SK-N-SH treated with all-trans-retinoic acid at 6 μM for 48 hours (cell line): ENCODE data around the gene ACSL1.
A peak's percentile ranks its signal among the peaks of the same experiment; 100 is the strongest.

Source experiments
- ATAC-seq: fragments of 200-7000 bp; cut with Tn5 transposase; 3 replicates; pipeline ENCODE4 v1.9.1; 2020; ENCODE audit warnings: mild to moderate bottlenecking, moderate library complexity
- ARNTL ChIP-seq: fragments of 450-650 bp; formaldehyde crosslinking; IDR thresholded peaks from 2 replicates; pipeline ENCODE4 v1.5.0; 2020; ENCODE audit warnings: low read depth, mild to moderate bottlenecking, moderate library complexity, borderline replicate concordance
- BACH2 ChIP-seq: fragments of 250-450 bp; sonication (Bioruptor Pico); IDR thresholded peaks from 2 replicates; pipeline ENCODE4 v1.9.0; 2021; ENCODE audit warnings: mild to moderate bottlenecking, borderline replicate concordance
- CREB5 ChIP-seq: fragments of 250-450 bp; sonication (Bioruptor Pico); IDR thresholded peaks from 2 replicates; pipeline ENCODE4 v1.5.1; 2020; ENCODE audit warnings: low read depth, mild to moderate bottlenecking, moderate library complexity
- CSDC2 ChIP-seq: fragments of 250-450 bp; sonication (Bioruptor Pico); IDR thresholded peaks from 2 replicates; pipeline ENCODE4 v1.5.0; 2020; ENCODE audit warnings: mild to moderate bottlenecking, moderate library complexity
- ESRRG ChIP-seq: fragments of 250-450 bp; sonication (Bioruptor Pico); IDR thresholded peaks from 2 replicates; pipeline ENCODE4 v1.6.1; 2021; ENCODE audit warnings: mild to moderate bottlenecking
- GLIS3 ChIP-seq: fragments of 250-450 bp; sonication (Bioruptor Pico); IDR thresholded peaks from 2 replicates; pipeline ENCODE4 v1.5.0; 2020; ENCODE audit warnings: mild to moderate bottlenecking, moderate library complexity
- PPARA ChIP-seq: fragments of 250-450 bp; sonication (Bioruptor Pico); IDR thresholded peaks from 2 replicates; pipeline ENCODE4 v1.5.0; 2020; ENCODE audit warnings: mild to moderate bottlenecking, borderline replicate concordance
- SNAI2 ChIP-seq: fragments of 250-450 bp; sonication (Bioruptor Pico); IDR thresholded peaks from 2 replicates; pipeline ENCODE4 v1.5.0; 2020; ENCODE audit warnings: mild to moderate bottlenecking, moderate library complexity
- TCF4 ChIP-seq: fragments of 250-450 bp; sonication (Bioruptor Pico); IDR thresholded peaks from 2 replicates; pipeline ENCODE4 v1.8.0; 2021; ENCODE audit warnings: mild to moderate bottlenecking, moderate library complexity, borderline replicate concordance
- TOX ChIP-seq: fragments of 250-450 bp; sonication (Bioruptor Pico); IDR thresholded peaks from 2 replicates; pipeline ENCODE4 v1.8.0; 2021; ENCODE audit warnings: mild to moderate bottlenecking, moderate library complexity, borderline replicate concordance
- ZC3H10 ChIP-seq: fragments of 250-450 bp; sonication (Bioruptor Pico); IDR thresholded peaks from 2 replicates; pipeline ENCODE4 v1.5.1; 2021; ENCODE audit warnings: mild to moderate bottlenecking, moderate library complexity
- ZFP3 ChIP-seq: fragments of 250-450 bp; sonication (Bioruptor Pico); IDR thresholded peaks from 2 replicates; pipeline ENCODE4 v1.5.0; 2020; ENCODE audit warnings: mild to moderate bottlenecking, moderate library complexity
- ZNF565 ChIP-seq: fragments of 450-650 bp; formaldehyde crosslinking; conservative IDR thresholded peaks from 2 replicates; pipeline ENCODE4 v1.5.0; 2020; ENCODE audit warnings: low read depth, mild to moderate bottlenecking, moderate library complexity
- ZNF70 ChIP-seq: fragments of 450-650 bp; formaldehyde crosslinking; IDR thresholded peaks from 2 replicates; pipeline ENCODE4 v1.5.0; 2020; ENCODE audit warnings: mild to moderate bottlenecking, moderate library complexity
- ZNF8 ChIP-seq: fragments of 450-650 bp; formaldehyde crosslinking; IDR thresholded peaks from 2 replicates; pipeline ENCODE4 v1.5.0; 2020; ENCODE audit warnings: mild to moderate bottlenecking, moderate library complexity
- TF ChIP-seq, protein P1 (sequence below): fragments of 250-450 bp; sonication (Bioruptor Pico); IDR thresholded peaks from 2 replicates; pipeline ENCODE4 v1.8.0; 2021; ENCODE audit warnings: low read depth, mild to moderate bottlenecking, moderate library complexity, borderline replicate concordance
- TF ChIP-seq, protein P2 (sequence below): fragments of 250-450 bp; sonication (Bioruptor Pico); IDR thresholded peaks from 2 replicates; pipeline ENCODE4 v1.5.1; 2021; ENCODE audit warnings: mild to moderate bottlenecking, moderate library complexity
- TF ChIP-seq, protein P3 (sequence below): fragments of 250-450 bp; sonication (Bioruptor Pico); IDR thresholded peaks from 2 replicates; pipeline ENCODE4 v1.5.0; 2020; ENCODE audit warnings: mild to moderate bottlenecking, moderate library complexity

ACSL1 gene

GRCh38 chr4:184748251-184748652, 77.5 kb downstream of the ACSL1 start:
- ATAC-seq = no peak
- TF ChIP-seq ZC3H10 (CRISPR knock-in tag) (no peak), ESRRG (CRISPR knock-in tag) (no peak), ZFP3 (no peak), TCF4 (CRISPR knock-in tag) (no peak), SNAI2 (CRISPR knock-in tag) (no peak), TOX (CRISPR knock-in tag) (no peak), CSDC2 (CRISPR knock-in tag) (no peak), ARNTL (CRISPR knock-in tag) (no peak), BACH2 (no peak)
- TF ChIP-seq, protein P1, sequence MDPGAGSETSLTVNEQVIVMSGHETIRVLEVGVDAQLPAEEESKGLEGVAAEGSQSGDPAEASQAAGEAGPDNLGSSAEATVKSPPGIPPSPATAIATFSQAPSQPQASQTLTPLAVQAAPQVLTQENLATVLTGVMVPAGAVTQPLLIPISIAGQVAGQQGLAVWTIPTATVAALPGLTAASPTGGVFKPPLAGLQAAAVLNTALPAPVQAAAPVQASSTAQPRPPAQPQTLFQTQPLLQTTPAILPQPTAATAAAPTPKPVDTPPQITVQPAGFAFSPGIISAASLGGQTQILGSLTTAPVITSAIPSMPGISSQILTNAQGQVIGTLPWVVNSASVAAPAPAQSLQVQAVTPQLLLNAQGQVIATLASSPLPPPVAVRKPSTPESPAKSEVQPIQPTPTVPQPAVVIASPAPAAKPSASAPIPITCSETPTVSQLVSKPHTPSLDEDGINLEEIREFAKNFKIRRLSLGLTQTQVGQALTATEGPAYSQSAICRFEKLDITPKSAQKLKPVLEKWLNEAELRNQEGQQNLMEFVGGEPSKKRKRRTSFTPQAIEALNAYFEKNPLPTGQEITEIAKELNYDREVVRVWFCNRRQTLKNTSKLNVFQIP (CRISPR knock-in tag) = no peak

DNA sequence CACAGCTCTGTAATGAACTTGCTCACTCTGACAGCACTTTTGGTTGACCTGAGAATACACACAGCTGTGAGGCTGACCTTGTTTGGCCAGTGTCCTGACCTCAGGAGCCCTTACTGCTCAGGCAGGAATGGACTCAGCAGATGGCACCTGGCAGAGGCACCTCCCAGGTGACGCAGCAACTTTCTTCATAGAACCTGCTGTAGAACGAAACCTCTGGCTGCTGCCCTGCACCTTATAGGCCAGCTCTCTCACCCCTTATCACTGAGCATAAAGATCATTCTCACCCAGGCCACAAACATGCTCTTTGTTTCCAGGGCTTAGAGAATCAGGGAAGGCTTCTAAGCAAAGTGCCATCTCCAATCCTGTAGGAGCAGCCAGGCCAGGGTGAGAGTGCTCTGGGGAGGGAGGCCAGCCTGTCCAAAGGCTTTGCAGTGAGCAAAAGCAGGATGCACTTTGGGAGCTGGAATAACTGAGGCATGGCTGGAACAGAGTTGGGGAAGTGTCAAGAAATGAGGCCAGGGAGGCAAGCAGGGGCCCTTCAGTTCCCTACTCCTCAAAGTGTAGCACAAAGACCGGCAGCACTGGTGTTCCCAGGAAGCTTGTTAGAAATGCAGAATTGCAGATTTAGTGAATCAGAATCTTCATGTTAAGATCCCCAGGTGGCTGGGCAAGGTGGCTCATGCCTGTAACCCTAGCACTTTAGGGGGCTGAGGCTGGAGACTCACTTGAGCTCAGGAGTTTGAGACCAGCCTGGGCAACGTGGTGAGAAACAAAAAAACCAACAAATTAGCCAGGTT, 78.5 kb downstream of the ACSL1 start:
- peak; percentile 4; the same call in 2 of the 3 replicates for ATAC-seq

More for the DNA sequence above, 78.5 kb downstream of the ACSL1 start:
- TF ChIP-seq TCF4 (CRISPR knock-in tag) (no peak), ZNF70 (CRISPR knock-in tag) (no peak), CSDC2 (CRISPR knock-in tag) (no peak), BACH2 (no peak), ZC3H10 (CRISPR knock-in tag) (no peak), SNAI2 (CRISPR knock-in tag) (no peak), GLIS3 (CRISPR knock-in tag) (no peak), PPARA (CRISPR knock-in tag) (no peak), ZNF8 (CRISPR knock-in tag) (no peak), CREB5 (CRISPR knock-in tag) (no peak), ZFP3 (no peak), ESRRG (CRISPR knock-in tag) (no peak), TOX (CRISPR knock-in tag) (no peak), ZNF565 (CRISPR knock-in tag) (no peak)
- TF ChIP-seq, protein P2, sequence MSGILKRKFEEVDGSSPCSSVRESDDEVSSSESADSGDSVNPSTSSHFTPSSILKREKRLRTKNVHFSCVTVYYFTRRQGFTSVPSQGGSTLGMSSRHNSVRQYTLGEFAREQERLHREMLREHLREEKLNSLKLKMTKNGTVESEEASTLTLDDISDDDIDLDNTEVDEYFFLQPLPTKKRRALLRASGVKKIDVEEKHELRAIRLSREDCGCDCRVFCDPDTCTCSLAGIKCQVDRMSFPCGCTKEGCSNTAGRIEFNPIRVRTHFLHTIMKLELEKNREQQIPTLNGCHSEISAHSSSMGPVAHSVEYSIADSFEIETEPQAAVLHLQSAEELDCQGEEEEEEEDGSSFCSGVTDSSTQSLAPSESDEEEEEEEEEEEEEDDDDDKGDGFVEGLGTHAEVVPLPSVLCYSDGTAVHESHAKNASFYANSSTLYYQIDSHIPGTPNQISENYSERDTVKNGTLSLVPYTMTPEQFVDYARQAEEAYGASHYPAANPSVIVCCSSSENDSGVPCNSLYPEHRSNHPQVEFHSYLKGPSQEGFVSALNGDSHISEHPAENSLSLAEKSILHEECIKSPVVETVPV (CRISPR knock-in tag) = no peak
- TF ChIP-seq, protein P1 (CRISPR knock-in tag) = no peak
- TF ChIP-seq, protein P3, sequence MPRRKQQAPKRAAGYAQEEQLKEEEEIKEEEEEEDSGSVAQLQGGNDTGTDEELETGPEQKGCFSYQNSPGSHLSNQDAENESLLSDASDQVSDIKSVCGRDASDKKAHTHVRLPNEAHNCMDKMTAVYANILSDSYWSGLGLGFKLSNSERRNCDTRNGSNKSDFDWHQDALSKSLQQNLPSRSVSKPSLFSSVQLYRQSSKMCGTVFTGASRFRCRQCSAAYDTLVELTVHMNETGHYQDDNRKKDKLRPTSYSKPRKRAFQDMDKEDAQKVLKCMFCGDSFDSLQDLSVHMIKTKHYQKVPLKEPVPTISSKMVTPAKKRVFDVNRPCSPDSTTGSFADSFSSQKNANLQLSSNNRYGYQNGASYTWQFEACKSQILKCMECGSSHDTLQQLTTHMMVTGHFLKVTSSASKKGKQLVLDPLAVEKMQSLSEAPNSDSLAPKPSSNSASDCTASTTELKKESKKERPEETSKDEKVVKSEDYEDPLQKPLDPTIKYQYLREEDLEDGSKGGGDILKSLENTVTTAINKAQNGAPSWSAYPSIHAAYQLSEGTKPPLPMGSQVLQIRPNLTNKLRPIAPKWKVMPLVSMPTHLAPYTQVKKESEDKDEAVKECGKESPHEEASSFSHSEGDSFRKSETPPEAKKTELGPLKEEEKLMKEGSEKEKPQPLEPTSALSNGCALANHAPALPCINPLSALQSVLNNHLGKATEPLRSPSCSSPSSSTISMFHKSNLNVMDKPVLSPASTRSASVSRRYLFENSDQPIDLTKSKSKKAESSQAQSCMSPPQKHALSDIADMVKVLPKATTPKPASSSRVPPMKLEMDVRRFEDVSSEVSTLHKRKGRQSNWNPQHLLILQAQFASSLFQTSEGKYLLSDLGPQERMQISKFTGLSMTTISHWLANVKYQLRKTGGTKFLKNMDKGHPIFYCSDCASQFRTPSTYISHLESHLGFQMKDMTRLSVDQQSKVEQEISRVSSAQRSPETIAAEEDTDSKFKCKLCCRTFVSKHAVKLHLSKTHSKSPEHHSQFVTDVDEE (CRISPR knock-in tag) = no peak
- TF ChIP-seq, all 23 proteins: peak for 0
